ENCODE measurements around the gene MYLK. TPM values are rescaled to one million over a fixed set of nuclear protein-coding genes. Genes with fewer than 3 reads are reported as not detected.

Gene MYLK
- total RNA-seq, 1 donor from 2014 or later, result 11.1 TPM

DNA sequence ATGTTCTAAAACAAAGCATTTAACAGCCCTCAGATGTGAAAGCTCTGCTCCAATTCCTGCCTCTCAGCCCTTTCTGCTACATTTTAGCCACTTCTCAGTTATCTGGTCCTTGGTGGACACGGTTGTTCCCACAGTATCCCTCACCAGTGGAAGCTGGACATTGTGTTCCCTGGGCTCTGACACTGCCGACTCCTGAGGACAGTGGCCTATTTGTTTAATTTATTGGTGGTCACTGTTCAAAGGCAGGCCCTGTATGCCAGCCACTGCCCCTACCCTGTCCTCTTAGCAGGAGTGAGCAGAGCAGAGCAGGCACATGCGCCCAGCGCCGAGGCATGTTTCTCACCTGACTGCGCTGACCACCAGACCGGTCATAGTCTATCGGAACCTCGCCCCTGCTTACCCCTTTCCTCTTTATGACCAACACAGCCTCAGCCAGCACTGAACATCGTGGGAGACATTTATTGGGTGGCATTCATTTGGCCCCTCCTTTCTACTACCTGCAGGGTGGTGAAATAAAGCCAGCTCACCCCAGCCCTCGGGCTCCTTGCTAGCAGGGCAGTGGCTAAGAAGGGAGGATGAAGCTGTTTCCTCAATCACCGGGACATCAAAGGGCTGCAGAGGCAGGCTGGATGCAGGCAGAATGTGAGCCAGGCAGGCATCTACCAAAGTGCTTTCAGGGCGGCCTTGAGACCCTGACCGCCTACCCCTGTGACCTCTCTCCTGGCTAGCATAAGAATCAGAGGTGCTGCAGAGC, 245.0 kb downstream of the MYLK start:
- Histone ChIP-seq H3K36me3 (no peaks in the 10 kb centered on the region), H3K27me3 (ENCODE audit: low read depth) (no peaks in the 10 kb centered on the region), H3K9me3 (replicated peaks) (no peaks in the 10 kb centered on the region), H3K27ac (replicated peaks) (no peak overlapping the region), H3K4me1 (peaks cover 14% of the 10 kb centered on the region), H3K4me3 (no peak overlapping the region)
- DNase-seq, result no peak
- intact Hi-C loops (cut with micrococcal nuclease), result no loop called here
- TF ChIP-seq, protein P1, sequence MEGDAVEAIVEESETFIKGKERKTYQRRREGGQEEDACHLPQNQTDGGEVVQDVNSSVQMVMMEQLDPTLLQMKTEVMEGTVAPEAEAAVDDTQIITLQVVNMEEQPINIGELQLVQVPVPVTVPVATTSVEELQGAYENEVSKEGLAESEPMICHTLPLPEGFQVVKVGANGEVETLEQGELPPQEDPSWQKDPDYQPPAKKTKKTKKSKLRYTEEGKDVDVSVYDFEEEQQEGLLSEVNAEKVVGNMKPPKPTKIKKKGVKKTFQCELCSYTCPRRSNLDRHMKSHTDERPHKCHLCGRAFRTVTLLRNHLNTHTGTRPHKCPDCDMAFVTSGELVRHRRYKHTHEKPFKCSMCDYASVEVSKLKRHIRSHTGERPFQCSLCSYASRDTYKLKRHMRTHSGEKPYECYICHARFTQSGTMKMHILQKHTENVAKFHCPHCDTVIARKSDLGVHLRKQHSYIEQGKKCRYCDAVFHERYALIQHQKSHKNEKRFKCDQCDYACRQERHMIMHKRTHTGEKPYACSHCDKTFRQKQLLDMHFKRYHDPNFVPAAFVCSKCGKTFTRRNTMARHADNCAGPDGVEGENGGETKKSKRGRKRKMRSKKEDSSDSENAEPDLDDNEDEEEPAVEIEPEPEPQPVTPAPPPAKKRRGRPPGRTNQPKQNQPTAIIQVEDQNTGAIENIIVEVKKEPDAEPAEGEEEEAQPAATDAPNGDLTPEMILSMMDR (IDR thresholded peaks at IDR 0.05; ENCODE audit: borderline replicate concordance), result no peak

DNA sequence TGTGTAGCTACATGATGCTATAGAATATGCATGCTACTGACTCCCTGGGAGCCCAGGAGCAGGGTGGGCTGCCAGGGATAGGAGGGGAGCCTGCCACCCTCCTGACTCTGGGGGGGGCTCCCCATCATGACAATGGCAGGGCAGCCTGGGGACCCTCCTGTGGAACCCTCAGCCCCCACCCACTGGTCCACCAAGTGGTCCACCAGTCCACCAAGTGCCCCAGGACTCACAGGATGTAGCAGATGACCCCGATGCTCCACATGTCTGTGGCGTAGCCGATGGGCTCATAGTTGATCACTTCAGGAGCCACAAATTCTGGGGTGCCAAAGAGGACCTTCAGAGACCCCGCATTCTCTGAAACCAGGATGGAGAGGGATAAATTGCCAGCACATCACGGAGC, 246.3 kb downstream of the MYLK start:
- Histone ChIP-seq H3K9me3 (replicated peaks) (no peaks in the 10 kb centered on the region), H3K4me1 (peaks cover 14% of the 10 kb centered on the region), H3K36me3 (no peaks in the 10 kb centered on the region), H3K27me3 (ENCODE audit: low read depth) (no peaks in the 10 kb centered on the region), H3K4me3 (no peak overlapping the region), H3K27ac (replicated peaks) (no peak overlapping the region)
- TF ChIP-seq, protein P1 (IDR thresholded peaks at IDR 0.05; ENCODE audit: borderline replicate concordance), result no peak
- intact Hi-C loops (cut with micrococcal nuclease), result no loop called here
- no peak for DNase-seq

DNA sequence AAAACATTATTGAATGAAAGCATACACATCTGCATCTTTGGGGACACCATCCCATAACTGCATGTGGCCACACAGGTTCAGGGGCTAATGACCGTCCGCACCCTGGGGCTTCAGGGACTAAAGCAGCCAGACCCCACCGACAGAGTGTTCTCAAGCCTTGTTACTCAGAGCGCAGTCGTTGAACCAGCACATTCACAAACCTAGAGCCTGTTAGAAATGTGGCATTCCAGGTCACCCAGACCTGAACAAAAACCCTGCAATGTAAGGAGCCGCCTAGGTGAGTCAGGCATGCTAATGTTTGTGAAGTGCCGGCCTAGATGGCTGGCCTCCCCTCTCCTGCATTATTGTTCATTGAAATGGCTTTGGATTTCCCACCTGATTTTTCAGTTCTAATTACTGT, 247.0 kb downstream of the MYLK start:
- no peak for DNase-seq
- Histone ChIP-seq H3K27me3 (ENCODE audit: low read depth) (no peaks in the 10 kb centered on the region), H3K27ac (replicated peaks) (no peak overlapping the region), H3K36me3 (no peaks in the 10 kb centered on the region), H3K9me3 (replicated peaks) (no peaks in the 10 kb centered on the region), H3K4me1 (peaks cover 22% of the 10 kb centered on the region), H3K4me3 (no peak overlapping the region)
- intact Hi-C loops (cut with micrococcal nuclease), result no loop called here
- TF ChIP-seq, protein P1 (IDR thresholded peaks at IDR 0.05; ENCODE audit: borderline replicate concordance), result no peak

DNA sequence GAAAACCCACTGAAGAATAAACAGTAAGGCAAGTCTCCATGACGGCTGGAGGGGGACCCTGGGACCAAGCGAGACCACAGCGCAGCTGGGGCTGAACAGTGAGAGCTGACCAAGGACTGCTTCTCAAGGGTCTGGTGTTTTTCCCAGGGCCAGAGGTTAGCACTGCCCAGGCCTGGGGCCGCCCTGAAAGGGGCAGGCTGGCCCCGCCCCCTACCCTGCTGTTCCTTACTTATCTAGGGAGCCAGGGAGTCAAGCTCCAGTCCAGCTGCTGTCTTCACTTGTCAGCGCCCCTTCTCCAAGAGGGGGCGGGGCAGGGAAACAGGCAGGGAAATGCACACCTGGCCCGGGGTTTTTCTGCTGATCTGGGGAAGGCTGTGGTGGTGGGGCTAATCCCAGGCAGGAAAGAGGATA, 247.7 kb downstream of the MYLK start:
- H3K27me3 ChIP-seq (ENCODE audit: low read depth), result no peaks in the 10 kb centered on the region
- DNase-seq, result no peak
- no peaks in the 10 kb centered on the region for H3K36me3 ChIP-seq
- H3K9me3 ChIP-seq (replicated peaks), result no peaks in the 10 kb centered on the region
- intact Hi-C loops (cut with micrococcal nuclease), result no loop called here
- TF ChIP-seq, protein P1 (IDR thresholded peaks at IDR 0.05; ENCODE audit: borderline replicate concordance), result no peak
- peaks cover 24% of the 10 kb centered on the region for H3K4me1 ChIP-seq
- no peak overlapping the region for H3K27ac ChIP-seq (replicated peaks)
- H3K4me3 ChIP-seq, result no peak overlapping the region

DNA sequence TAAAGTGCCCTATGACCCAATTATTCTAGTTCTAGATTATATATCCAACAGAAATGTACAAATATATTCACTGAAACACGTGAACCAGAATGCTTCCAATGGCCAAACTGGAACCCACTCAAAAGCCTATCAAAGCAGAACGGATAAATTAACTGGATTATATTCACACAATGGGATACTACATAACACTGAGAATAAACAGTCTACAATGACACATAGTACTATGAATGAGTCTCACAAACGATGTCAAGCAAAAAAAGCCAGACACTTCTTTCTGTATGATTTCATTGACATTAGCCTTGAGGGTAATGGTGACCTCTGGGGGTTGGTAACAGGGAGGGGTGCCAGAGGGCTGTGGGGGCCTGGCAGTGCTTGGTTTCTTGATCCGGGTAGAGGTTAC, 248.4 kb downstream of the MYLK start:
- intact Hi-C loops (cut with micrococcal nuclease), result no loop called here
- Histone ChIP-seq H3K27ac (replicated peaks) (no peak overlapping the region), H3K9me3 (replicated peaks) (no peaks in the 10 kb centered on the region), H3K36me3 (no peaks in the 10 kb centered on the region), H3K4me1 (peaks cover 24% of the 10 kb centered on the region), H3K4me3 (no peak overlapping the region), H3K27me3 (ENCODE audit: low read depth) (no peaks in the 10 kb centered on the region)
- DNase-seq, result no peak
- TF ChIP-seq, protein P1 (IDR thresholded peaks at IDR 0.05; ENCODE audit: borderline replicate concordance), result no peak

All from left ventricle myocardium inferior (tissue), 1 donor.